NOMO-1 treated with DMSO at 0.1 percent for 48 hours (cell line): ENCODE data around the gene TMEM190.
"Not testable (repeated sequence)": the region's sequence is repeated elsewhere in the genome, so short reads cannot be mapped to it uniquely, and the experiment has no call there.

ENCODE experiments used
- DNase-seq: peaks from one replicate; lab custom pipeline; 2025; ENCODE audit not compliant: unreplicated experiment; lab: John Stamatoyannopoulos, UW

TMEM190 gene

DNA sequence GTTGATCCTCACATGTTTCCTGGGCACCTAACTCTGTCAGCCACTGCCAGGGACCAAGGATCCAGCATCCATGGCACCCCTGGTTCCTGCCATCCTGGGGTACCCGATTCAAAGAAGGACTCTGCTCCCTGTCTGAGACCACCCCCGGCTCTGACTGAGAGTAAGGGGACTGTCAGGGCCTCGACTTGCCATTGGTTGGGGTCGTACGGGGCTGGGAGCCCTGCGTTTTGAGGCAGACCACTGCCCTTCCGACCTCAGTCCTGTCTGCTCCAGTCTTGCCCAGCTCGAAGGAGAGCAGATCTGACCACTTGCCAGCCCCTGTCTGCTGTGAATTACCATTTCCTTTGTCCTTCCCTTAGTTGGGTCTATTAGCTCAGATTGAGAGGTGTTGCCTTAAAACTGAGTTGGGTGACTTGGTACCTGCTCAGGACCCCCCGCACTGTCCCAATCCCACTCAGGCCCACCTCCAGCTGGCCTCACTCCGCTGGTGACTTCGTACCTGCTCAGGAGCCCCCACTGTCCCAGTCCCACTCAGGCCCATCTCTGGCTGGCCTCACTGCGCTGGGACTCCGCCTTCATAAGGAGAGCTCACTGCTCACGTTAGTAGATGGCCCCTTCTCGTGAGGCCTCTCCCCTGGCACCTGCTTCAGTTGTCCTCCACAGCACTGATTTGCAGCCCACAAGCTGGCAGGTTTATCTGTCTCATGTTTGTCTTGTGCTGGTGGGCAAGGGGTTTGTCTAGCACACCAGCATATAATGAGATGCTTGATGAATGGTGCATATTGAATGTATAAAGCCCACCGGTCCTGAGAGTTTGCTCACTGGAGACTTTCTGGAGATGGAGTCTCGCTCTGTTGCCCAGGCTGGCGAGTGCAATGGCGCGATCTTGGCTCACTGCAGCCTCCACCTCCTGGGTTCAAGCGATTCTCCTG, 13.0 kb downstream of the TMEM190 start:
- no peak for DNase-seq

GRCh38 chr19:55390461-55390880, 13.8 kb downstream of the TMEM190 start:
- no peak for DNase-seq

DNA sequence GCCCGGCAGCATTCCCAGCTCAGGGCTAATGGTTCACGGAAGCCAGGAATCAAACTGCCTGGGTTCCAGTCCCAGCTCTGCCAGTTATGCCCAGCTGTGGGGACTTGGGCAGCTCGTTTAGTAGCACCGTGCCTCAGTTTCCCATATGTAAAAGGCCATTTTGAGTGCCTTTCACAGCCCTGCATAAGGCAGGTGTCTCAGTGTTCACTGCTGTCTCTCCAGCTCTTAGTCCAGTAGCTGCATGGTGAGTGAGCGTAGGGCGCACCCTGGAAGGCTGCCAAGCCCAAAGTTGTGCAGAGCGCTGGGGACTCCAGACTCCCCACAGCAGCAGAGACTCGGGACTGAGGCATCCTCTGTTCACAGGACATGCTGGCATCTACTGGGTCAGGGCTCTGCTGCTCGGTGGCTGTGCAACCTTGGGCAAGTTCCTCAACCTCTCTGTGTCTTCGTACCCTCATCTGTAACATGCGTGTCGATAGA, 14.6 kb downstream of the TMEM190 start:
- no peak for DNase-seq

DNA sequence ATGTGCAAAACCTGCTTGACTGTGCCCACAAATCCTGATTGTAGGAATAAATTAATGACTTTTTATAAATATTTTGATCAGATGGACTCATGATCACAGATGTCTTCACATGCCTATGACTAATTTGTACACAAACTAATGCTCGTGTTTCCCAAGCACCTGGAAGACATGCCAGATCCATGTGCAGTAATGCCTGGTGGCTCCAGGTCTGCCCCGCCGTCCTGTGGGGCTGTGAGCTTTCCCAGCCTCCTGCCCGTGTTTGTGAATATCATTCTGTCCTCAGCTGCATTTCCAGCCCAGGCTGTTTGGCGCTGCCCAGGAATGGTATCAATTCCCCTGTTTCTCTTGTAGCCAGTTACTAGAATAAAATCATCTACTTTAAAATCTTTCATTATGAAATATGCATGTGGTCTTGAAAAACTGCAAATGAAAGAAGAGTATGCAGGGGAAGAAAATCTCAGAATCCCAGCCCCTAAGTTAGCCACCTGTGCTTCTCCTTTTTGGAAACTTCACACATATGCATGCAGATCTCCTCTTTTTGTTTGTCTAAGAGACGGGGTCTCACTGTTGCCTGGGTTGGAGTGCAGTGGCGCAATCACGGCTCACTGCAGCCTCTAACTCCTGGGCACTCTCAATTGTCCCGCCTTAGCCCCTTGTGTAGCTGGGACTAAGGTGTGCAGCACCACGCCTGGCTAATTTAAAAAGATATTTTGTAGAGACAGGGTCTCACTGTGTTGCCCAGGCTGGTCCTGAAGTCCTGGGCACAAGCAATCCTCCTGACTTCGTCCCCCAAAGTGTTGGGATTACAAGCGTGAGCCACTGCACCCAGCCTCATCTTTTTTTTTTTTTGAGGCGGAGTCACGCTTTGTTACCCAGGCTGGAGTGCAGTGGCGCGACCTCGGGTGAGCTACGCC, 15.3 kb downstream of the TMEM190 start:
- DNase-seq = no peak

- DNase-seq = no peak
Measured at GRCh38 chr19:55392820-55393761, 16.5 kb downstream of the TMEM190 start.

DNA sequence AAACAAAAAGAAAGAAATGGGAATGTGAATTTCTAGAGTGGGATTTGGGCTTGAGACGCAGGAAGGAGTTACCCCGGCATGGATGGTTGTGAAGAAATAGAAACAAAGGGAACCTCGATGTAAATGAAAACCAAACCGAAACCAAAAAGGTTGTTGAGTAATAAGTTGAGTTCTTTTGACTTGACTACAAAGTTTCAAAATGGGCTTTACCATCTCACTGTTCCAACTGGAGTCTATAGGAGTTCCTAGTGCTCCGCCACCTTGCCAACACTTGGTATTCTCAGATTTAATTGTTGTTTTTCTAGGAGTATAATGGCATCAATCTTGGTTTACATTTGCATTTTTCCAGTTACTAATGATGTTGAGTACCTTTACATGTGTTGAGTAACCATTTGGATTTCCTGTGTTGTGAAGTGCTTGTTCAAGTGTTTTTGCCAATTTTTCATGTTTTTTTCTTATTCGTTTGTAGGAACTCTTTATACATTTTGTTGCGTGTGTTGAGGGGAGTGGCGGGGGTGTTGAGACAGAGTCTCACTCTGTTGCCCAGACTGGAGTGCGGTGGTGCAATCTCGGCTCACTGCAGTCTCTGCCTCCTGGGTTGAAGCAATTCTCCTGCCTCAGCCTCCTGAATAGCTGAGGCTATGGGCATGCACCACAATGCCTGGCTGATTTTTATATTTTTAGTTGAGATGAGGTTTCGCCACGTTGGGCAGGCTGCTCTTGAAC, 21.7 kb downstream of the TMEM190 start:
- peak; percentile 80 for DNase-seq

DNA sequence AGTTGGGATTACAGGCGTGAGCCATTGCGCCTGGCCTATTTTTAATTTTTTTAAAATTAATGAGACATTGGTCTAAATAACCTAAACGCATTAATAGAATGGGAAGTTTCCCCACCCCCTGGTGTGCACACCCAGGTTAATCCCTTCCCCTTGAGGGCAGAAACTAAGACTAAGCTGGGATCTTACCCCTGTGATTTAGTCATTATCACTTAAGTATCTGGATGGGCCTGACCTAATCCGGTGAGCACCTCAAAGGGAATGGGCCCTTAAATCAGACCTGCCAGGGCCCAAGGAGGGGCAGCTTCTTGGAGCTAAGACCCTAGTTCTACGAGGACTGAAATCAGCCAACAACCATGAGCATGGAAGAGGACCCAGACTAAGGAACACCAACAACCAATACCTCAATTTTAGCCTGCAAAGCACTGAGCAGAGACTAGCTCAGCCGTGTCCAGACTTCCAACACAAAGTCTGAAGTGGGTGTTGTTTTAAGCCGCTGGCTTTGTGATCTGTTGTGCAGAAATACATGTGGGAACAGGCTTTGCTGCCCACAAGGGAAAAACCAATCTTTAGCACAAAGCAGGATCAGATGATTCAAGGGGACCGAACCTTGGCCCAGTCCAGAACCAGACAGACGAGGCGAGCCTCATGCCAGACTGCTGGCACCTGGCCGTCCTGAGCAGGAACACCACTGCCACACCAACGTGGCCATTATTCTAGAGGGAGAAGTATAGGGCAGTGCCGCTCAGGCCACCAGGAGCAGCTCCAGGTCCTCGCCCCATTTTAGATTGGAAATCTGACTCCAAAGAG, 23.9 kb downstream of the TMEM190 start:
- no peak for DNase-seq

- not testable (repeated sequence) for DNase-seq
Measured at GRCh38 chr19:55401390-55401789, 24.8 kb downstream of the TMEM190 start.

DNA sequence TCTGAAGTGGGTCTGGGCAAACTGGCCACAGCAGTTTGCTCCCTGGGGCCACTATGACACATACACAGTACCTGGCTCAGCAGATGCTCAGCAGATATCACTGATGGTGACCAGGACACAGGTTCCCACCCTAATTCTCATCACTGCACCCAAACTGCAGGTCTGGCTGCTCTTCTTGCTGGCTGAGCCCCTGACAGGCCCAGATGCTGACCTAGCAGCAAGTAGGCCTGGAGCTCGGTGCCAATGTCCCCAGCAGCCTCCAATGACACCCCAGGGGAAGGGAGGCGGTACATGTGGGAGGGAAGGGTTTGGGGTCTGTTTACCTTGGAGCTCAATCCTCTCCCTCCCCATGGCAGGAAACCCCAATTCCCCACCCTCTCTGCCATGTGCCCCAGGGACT, 25.9 kb downstream of the TMEM190 start:
- DNase-seq = no peak

- DNase-seq = no peak
Measured at GRCh38 chr19:55405638-55406037, 29.0 kb downstream of the TMEM190 start.

- DNase-seq = peak; percentile 18
Measured at GRCh38 chr19:55406091-55406825, 29.6 kb downstream of the TMEM190 start.

- DNase-seq = no peak
Measured at GRCh38 chr19:55406826-55407549, 30.4 kb downstream of the TMEM190 start.

GRCh38 chr19:55407550-55407799, 30.8 kb downstream of the TMEM190 start, which contains the start of gene UBE2S:
UBE2S (minus strand) TSS chr19:55407788; CDS start chr19:55407589, 199 bp downstream.
- DNase-seq = not testable (repeated sequence)

GRCh38 chr19:55407800-55408532, 31.3 kb downstream of the TMEM190 start:
- DNase-seq = peak; percentile 99

- DNase-seq = no peak
Measured at GRCh38 chr19:55408533-55408872, 31.9 kb downstream of the TMEM190 start.

- DNase-seq = not testable (repeated sequence)
Measured at GRCh38 chr19:55409179-55409578, 32.6 kb downstream of the TMEM190 start.

GRCh38 chr19:55410168-55410567, 33.5 kb downstream of the TMEM190 start:
- DNase-seq = no peak
